ENCODE data around the gene SLC15A4.
"Not testable (repeated sequence)": the region's sequence is repeated elsewhere in the genome, so short reads cannot be mapped to it uniquely, and the experiment has no call there.

SLC15A4 gene

DNA sequence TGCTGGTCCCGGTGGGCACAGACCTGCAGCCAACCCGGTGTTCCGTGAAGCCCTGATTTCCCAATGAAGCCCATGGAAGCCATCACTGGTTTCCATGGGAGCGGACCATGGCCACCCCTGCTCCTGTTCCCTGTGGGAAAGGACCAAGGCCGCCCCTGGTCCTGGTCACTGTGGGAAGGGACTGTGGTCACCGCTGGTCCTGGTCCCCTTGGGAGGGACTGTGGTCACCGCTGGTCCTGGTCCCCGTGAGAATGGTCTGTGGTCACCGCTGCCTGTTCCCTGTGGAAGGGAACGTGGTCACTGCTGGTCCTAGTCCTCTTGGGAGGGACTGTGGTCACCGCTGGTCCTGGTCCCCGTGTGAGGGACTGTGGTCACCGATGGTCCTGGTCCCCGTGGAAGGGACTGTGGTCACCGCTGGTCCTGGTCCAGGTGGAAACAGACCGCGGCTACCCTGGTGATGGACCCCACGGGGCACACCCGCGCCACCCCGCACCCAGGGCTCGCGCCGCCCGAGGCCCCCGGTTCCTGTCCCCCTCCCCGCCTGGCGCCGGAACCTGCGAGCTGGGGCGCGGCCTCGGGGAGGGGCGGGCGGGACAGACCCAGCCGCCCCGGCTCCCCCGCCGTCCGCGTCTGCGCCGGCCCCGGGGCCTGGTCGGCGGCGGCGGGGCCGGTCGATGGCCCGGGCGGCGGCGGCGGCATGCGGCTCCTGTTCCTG, 29.3 kb upstream of the SLC15A4 start, which contains the start of gene GLT1D1:
TSS of gene GLT1D1 (plus strand) at position 594 of the 715 bp plus-strand sequence. CDS start at position 698, 104 bp downstream.
- TF ChIP-seq GATA1 (IDR thresholded peaks at IDR 0.05; ENCODE audit: low read depth, low read length), result no peak
- no peak for TF ChIP-seq POLR2A (IDR thresholded peaks at IDR 0.05; ENCODE audit: low read length)
- DNase-seq, result no peak

DNA sequence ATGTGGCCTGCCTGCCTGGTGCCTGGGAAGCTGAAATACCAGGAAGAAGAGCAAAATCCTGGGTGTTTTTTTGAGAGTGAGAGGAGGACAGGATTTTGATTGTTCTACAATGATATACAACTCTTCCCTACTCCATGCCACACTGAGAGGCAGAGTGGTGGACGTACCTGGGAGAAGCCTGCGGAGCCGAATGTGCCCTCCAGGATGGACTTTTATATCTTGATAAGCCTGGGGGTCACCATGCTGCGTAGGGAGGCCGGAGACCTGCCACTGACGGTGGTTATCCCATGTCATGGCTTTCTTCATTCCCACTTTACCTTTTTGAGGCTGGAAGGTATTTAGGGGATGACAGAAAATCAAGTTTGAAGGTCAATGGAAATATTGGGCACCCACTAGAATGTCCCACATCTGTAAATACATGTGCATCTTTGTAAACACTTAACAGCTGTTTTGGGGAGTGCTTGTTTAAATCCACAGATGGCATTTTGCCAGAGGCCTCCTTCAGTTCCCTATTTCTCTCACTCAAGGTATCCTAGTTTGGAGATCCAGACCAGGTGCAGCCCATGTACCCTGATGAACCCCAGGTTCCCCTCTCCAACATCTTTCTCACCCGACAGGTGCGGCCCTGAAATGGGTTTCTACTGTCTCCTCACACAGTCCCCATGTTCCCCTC, 28.4 kb upstream of the SLC15A4 start:
- no peak for TF ChIP-seq GATA1 (IDR thresholded peaks at IDR 0.05; ENCODE audit: low read depth, low read length)
- no peak for TF ChIP-seq POLR2A (IDR thresholded peaks at IDR 0.05; ENCODE audit: low read length)
- no peak for DNase-seq

DNA sequence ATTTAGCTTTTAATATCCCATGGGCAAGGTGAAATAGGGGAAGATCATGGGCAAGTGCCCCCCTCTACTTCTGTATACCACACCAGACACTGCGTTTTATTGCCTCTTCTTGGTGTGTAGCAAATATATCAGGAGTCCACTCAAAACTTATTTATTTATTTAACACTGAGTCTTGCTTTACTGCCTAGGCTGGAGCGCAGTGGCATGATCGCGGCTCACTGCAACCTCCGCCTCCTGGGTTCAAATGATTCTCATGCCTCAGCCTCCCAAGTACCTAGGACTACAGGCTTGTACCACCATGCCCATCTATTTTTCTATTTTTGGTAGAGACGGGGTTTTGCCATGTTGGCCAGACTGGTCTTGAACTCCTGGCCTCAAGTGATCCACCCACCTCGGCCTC, 27.7 kb upstream of the SLC15A4 start:
- not testable (repeated sequence) for DNase-seq

DNA sequence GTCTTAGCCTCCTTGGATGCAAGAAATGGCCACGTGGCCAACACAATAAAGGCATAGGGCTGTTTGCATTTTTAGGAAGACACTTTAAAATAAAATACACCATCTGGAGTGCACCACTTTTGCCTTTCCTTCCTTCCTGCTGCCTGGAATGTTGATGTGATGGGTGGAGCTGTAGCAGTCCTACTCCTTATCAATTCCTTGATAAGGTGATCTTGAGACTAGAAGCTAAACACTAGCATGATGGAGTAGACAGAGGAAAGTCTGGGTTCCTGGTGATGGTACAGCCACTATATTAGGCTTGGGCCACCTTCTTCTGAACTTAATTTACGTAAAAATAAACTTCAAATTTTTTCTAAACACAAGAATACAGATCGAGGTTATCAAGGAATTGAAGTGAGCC, 26.6 kb upstream of the SLC15A4 start:
- TF ChIP-seq POLR2A (IDR thresholded peaks at IDR 0.05; ENCODE audit: low read length) (no peak), GATA1 (IDR thresholded peaks at IDR 0.05; ENCODE audit: low read depth, low read length) (no peak)
- DNase-seq, result no peak

- not testable (repeated sequence) for DNase-seq
Measured at GRCh38 chr12:128849806-128850205, 26.0 kb upstream of the SLC15A4 start.

- DNase-seq, result no peak
- TF ChIP-seq GATA1 (IDR thresholded peaks at IDR 0.05; ENCODE audit: low read depth, low read length), result no peak
- TF ChIP-seq POLR2A (IDR thresholded peaks at IDR 0.05; ENCODE audit: low read length), result no peak
Measured at GRCh38 chr12:128848371-128848770, 24.6 kb upstream of the SLC15A4 start.

DNA sequence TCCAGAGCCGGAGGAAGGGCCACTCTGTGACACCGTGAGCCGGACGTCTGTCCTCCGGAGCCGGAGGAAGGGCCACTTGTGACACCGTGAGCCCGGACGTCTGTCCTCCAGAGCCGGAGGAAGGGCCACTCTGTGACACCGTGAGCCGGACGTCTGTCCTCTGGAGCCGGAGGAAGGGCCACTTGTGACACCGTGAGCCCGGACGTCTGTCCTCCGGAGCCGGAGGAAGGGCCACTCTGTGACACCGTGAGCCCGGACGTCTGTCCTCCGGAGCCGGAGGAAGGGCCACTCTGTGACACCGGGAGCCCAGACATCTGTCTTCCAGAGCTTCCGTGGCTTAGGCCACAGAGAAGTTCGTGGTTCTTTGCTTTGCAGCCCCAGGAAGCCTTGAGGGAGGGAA, 22.9 kb upstream of the SLC15A4 start:
- DNase-seq, result not testable (repeated sequence)

GRCh38 chr12:128844031-128844635, 20.4 kb upstream of the SLC15A4 start:
- TF ChIP-seq POLR2A (IDR thresholded peaks at IDR 0.05; ENCODE audit: low read length) (no peak), GATA1 (IDR thresholded peaks at IDR 0.05; ENCODE audit: low read depth, low read length) (no peak)
- DNase-seq, result no peak

- DNase-seq, result no peak
Measured at GRCh38 chr12:128843538-128843937, 19.8 kb upstream of the SLC15A4 start.

DNA sequence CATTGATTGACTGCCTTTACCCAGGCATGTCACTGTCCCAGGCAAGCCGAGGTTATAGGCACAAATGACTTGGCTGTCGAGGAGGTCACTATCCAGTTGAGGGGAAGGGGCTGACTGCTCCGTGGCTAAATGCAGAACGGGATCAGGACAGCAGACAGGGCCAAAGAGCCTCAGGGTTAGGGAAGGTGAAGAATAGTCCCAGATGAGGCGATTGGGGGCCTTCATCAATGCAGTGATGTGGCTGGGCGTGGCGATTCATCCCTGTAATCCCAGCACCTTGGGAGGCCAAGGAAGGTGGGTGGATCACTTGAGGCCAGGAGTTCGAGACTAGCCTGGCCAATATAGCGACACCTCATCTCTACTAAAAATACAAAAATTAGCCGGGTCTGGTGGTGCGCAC, 18.8 kb upstream of the SLC15A4 start:
- no peak for DNase-seq
- TF ChIP-seq POLR2A (IDR thresholded peaks at IDR 0.05; ENCODE audit: low read length) (no peak), GATA1 (IDR thresholded peaks at IDR 0.05; ENCODE audit: low read depth, low read length) (no peak)

More at GRCh38 chr12:128843538-128843937, 19.8 kb upstream of the SLC15A4 start:
- no peak for TF ChIP-seq GATA1 (IDR thresholded peaks at IDR 0.05; ENCODE audit: low read depth, low read length)

- DNase-seq, result no peak
Measured at GRCh38 chr12:128840862-128841468, 17.2 kb upstream of the SLC15A4 start.

DNA sequence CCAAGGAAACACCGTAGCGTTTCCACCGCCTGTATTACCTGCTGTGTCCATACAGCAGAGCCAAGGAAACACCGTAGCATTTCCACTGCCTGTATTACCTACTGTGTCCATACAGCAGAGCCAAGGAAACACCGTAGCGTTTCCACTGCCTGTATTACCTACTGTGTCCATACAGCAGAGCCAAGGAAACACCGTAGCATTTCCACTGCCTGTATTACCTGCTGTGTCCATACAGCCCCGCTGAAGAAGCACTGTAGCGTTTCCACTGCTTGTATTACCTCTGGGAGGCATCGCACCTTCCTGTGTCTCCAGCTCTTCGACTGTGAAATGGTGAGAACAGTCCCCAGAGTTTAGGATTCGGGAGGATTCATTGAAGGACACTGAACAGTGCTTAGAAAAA, 16.1 kb upstream of the SLC15A4 start:
- not testable (repeated sequence) for DNase-seq

More at GRCh38 chr12:128840862-128841468, 17.2 kb upstream of the SLC15A4 start:
- TF ChIP-seq GATA1 (IDR thresholded peaks at IDR 0.05; ENCODE audit: low read depth, low read length) (no peak), POLR2A (IDR thresholded peaks at IDR 0.05; ENCODE audit: low read length) (no peak)

GRCh38 chr12:128833418-128833817, 9.7 kb upstream of the SLC15A4 start:
- no peak for TF ChIP-seq POLR2A (IDR thresholded peaks at IDR 0.05; ENCODE audit: low read length)
- TF ChIP-seq GATA1 (IDR thresholded peaks at IDR 0.05; ENCODE audit: low read depth, low read length), result no peak
- no peak for DNase-seq

GRCh38 chr12:128830505-128830893, 6.7 kb upstream of the SLC15A4 start:
- TF ChIP-seq POLR2A (IDR thresholded peaks at IDR 0.05; ENCODE audit: low read length) (no peak), GATA1 (IDR thresholded peaks at IDR 0.05; ENCODE audit: low read depth, low read length) (no peak)
- no peak for DNase-seq
